Nucleus accumbens (tissue), 56 donors: ENCODE data around the gene TMEM143.

ENCODE experiments used
- DNase-seq, 56 donors: peaks; one replicate each; lab custom pipeline; 2025; lab: John Stamatoyannopoulos, UW

The TMEM143 gene

DNA sequence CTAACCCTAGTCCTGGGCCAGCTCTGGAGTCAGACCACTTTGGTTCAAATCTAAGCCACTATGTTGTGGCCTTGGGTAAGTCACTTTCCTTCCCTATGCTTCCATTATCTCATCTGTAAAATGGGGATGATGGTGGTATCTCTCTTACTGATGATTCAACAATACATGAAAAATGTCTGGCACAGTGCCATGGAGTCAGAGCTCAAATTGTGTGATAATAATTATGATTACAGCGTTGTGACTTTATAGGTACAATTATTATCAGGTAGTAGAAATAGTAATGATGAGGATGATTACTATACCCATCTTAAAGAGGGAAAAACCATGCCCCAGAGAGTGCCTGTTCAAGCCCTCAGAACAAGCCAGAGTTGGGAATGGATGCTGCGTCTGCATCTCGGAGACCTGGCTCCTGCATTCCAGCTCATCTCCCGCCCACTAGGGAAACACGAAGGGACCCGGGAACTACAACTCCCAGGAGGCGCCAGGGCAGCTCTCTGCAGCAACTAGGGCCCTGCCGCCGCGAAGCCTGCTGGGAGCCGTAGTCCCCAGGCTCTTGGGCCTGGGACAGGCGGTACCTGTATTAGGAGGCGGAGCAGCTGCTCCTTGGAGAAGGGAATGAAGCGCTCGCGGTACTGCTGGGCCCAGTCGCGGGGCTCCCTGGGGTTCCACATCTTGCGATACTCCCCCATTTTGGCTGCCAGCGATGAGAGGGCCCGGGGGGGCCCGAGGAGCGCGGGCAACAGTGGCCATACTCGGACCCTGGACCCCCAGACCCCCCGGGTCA, 832 bp downstream of the TMEM143 start:
- peak; percentile 72 to 99 (median 94) for DNase-seq

GRCh38 chr19:48361912-48362311, 1.8 kb downstream of the TMEM143 start:
- no peak for DNase-seq

DNA sequence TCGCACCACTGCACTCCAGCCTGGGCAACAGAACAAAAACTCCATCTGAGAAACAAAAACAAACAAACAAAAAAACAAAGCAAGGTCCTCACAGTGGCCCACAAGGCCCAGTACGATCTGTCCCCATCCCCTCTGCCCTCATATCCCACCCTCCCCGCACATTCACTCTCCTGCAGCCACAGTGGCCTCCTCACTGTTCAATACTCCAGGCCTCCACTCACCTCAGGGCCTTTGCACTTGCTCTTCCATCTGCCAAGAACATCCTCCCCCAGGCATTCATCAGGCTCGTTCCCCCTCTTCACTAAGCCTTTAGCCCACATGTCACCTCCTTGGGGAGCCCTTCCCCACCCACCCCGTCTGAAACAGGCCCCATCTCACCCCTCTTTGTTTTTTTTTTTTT, 4.6 kb downstream of the TMEM143 start:
- no peak for DNase-seq

DNA sequence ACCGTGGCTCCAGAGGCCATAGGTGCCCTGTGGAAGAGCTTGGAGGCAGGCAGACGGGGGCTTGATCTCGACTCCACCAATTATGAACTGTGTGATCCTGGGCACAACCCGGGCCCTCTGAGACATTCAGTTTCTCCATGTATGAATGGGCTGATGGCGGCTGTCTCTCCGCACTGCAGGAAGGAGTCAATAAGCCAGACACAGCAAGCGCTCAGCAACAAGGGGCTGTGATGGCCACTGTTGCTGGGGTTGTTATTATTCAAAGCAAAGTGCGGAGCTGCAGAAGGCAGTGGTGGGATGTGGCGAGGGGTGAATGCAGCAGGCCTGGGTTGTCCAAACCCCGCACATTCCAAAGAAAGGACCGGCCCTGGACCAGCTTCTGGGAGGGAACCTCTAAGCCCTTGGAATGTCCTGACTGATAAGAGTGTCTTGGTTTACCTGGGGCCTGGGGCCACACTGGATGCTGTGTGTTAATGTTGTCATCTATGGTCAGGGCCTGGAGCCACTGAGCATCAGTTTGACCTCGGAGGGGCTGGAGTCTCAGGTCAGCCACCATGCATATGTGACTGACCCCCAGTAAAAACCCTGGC, 8.3 kb downstream of the TMEM143 start:
- DNase-seq = no peak

- no peak for DNase-seq
Measured at GRCh38 chr19:48354332-48354992, 9.3 kb downstream of the TMEM143 start.

DNA sequence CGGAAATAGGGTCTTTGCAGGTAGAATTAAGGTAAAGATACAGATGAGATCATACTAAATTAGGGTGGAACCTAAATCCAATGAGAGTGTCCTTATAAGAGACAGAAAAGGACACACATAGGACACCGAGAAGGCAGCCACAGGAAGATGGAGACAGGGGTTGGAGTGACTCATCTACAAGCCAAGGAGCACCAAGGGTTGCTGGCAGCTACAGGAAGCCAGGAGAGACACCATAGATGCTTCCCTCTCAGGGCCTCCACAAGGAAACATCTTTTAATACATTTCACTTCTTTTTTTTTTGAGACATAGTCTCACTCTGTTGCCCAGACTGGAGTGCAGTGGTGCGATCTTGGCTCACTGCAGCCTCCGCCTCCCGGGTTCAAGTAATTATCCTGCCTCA, 10.1 kb downstream of the TMEM143 start:
- DNase-seq = no peak

DNA sequence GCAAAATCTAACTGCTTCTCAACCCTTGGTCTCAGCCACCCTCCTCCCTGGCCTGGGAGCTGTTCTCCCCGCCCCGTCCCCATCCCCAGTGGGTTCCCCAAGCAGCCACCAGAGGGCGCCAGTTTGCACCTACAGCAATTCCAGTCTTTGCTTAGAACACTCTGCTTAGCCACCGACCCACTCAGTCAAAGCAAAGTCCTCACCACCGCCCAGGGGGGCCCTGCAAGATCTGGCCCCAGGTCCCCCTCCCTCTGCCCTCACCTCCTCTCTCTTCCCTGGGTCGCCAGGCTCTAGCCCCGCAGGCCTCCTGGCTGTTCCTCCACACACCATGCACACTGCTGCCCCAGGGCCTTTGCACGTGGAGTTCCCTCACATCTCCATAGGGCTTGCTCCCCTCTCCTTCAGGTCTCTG, 12.4 kb downstream of the TMEM143 start:
- peak in 34 of 56 donors; percentile 1 to 71 (median 18) for DNase-seq

DNA sequence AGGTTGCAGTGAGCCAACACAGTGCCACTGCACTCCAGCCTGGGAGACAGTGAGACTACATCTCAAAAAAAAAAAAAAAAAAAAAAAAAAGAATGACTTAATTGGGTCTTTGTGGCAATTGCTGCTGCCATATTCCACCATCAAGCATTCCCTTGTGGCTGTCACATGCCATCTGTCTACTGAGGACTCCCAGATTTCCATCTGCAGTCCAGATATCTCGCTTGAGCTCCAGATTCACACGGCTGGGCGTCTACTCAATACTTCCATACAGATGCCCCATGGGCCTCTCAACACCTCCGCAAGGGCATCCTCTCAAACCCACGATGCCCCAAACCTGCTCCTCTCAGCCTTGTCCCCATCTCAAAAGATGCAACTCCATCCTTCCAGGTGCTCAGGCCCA, 12.9 kb downstream of the TMEM143 start:
- no peak for DNase-seq

DNA sequence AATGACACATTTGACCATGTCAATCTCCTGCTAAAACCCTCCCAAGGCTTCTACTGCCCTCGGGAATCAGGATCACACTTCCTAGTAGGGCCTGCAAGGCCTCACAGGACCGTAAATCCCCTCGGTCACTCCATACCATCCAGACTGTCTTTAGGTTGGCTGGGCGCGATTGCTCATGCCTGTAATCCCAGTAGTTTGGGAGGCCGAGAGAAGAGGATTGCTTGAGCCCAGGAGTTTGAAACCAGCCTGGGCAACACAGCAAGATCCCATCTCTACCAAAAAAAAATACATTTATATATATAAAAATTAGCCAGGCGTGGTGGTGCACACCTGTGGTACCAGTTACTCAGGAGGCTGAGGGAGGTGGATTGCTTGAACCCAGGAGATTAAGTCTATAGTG, 15.0 kb downstream of the TMEM143 start:
- no peak for DNase-seq

GRCh38 chr19:48348045-48348444, 15.7 kb downstream of the TMEM143 start:
- no peak for DNase-seq

GRCh38 chr19:48346191-48346590, 17.5 kb downstream of the TMEM143 start:
- DNase-seq = no peak

GRCh38 chr19:48344892-48345291, 18.8 kb downstream of the TMEM143 start:
- no peak for DNase-seq

DNA sequence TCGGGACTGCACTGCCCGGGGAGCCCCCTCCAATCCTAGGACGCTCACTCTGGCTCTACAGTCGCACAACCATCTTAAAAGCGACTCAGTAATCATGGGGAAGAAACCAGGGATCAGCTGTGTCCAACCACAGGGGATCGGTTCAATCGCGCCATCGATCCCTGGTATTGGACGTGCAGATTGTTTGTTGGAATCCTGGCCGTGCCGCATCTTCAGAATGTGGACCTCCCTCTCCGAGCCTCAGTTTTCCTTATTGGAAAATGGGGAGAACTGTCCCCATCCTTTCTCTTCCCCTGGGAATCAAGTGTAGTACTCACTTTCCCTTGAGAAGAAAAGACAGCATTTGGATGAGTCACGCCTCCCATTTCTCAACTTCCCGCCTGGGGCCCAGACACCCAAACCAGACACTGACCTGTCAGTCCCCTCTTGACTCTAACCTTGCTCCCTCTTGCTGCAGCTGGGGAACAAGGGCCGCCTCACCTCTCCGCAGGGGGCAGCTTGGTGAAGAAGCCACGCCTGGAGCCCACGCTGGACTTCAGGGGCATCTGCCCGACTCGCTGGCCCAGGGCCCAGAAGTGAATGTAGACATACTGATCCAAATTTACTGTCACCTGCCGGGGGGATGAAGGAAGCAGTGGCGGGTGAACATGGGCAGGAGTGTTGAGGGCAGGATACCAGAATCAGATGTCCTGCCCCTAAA, 20.7 kb downstream of the TMEM143 start:
- no peak for DNase-seq

DNA sequence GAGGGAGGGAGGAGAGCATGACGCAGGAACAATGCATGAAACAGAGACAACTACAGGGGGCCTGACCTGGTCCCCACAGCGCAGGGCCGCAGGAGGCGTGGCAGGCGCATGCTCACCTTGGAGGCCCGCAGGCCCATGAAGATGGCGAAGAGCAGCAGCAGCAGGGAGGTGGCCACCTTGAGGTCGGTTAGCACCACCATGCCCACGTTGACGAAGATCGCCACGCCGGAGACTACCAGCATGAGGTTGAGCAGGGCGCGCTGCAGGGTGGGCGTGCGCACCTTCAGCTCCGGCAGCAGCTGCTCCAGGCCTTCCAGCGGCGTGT, 21.4 kb downstream of the TMEM143 start:
- DNase-seq = no peak

GRCh38 chr19:48341515-48342413, 22.0 kb downstream of the TMEM143 start:
- peak in 1 of 56 donors; percentile 18 for DNase-seq

GRCh38 chr19:48340995-48341394, 22.7 kb downstream of the TMEM143 start:
- DNase-seq = peak in 10 of 56 donors; percentile 4 to 34 (median 14)

GRCh38 chr19:48338802-48339503, 24.8 kb downstream of the TMEM143 start:
- no peak for DNase-seq

DNA sequence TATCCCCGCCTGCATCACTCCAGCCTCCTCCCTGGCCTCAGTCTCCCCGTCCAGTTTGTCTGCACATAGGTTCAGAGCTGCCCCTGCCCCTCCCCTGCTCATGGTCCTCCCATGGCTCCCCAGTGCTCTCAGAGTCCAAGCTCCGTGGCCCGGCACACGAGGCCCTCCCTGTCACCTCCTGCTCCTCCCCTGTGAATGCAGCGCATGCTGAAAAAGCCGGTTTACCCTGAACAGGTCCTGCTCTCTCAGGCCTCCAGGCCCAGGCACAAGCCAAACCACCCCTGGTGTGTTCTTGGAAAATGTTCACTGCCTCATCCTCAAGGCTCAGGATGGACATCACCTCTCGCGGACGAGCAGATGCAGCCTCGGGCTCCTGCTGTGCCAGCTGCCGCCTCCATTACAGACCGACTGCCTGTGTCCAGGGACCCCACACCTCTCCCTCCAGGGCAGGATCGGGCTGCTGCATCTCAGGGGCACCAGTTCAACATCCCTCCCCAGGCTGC, 25.4 kb downstream of the TMEM143 start:
- no peak for DNase-seq
